Spinal cord (tissue), 10 donors: ENCODE results near the gene IL26. TPM values are rescaled to one million over a fixed set of nuclear protein-coding genes. Genes with fewer than 3 reads are reported as not detected.
A peak's percentile ranks its signal among the peaks of the same experiment; 100 is the strongest.

Experiments
- DNase-seq, 6 donors: peaks; one replicate each; pipeline versions ENCODE4 v3.0.0 to v3.0.0-alpha.2; 2013 to 2015; ENCODE audit warnings: low spot score in 6 of 6, low read depth in 4 of 6
- H3K27ac ChIP-seq: one replicate; pipeline ENCODE4 v1.5.1; 2013; ENCODE audit warnings: low read depth, low read length, control low read depth
- H3K27me3 ChIP-seq: one replicate; pipeline ENCODE4 v1.6.1; 2013; ENCODE audit warnings: low read length; ENCODE audit not compliant: control insufficient read depth, insufficient read depth
- H3K36me3 ChIP-seq: one replicate; pipeline ENCODE4 v1.6.1; 2013; ENCODE audit warnings: low read length; ENCODE audit not compliant: control insufficient read depth, insufficient read depth
- H3K4me1 ChIP-seq: one replicate; pipeline ENCODE4 v1.6.1; 2013; ENCODE audit warnings: low read length; ENCODE audit not compliant: control insufficient read depth, insufficient read depth
- H3K4me3 ChIP-seq: one replicate; pipeline ENCODE4 v1.5.1; 2013; ENCODE audit warnings: low read depth, low read length, control low read depth
- H3K9me3 ChIP-seq: one replicate; pipeline ENCODE4 v1.6.1; 2013; ENCODE audit warnings: low read length; ENCODE audit not compliant: control insufficient read depth, insufficient read depth
- WGBS: methylation state at CpG from one replicate; pipeline ENCODE4 v1.1.5; 2013; ENCODE audit warnings: missing lambda C conversion rate; ENCODE audit not compliant: insufficient coverage; 5-methylcytosine and 5-hydroxymethylcytosine counted together
- polyA plus RNA-seq, 2 donors: library from polyadenylated mRNA; unstranded; fragments of 120-200 nt; gene quantifications; one replicate each; pipeline ENCODE4 v1.2.1, GENCODE V29; 2013; ENCODE audit not compliant: insufficient read length in 2 of 2
- total RNA-seq, 2 donors: library from RNA; depleted of rRNA in 1 of 2; stranded (reverse); fragments of 120-200 nt in 1 of 2; fragments of >200 nt in 1 of 2; gene quantifications; one replicate each; pipeline versions ENCODE4 v1.2.3 to v1.2.4, GENCODE V29; 2013 to 2014
- donor health status: healthy.

IL26 gene
- total and polyA plus RNA-seq, 4 donors, result 0.11 TPM; not detected in 3

- no peaks in the 10 kb centered on the region for H3K36me3 ChIP-seq
- H3K4me3 ChIP-seq, result no peak overlapping the region
- H3K4me1 ChIP-seq, result no peaks in the 10 kb centered on the region
- no peak for DNase-seq
- H3K27ac ChIP-seq, result no peak overlapping the region
- no peaks in the 10 kb centered on the region for H3K27me3 ChIP-seq
- H3K9me3 ChIP-seq, result no peaks in the 10 kb centered on the region
Measured at GRCh38 chr12:68242777-68243176, 17.2 kb upstream of the IL26 start.

GRCh38 chr12:68240975-68241374 is 15.4 kb upstream of the IL26 start:
- H3K27me3 ChIP-seq, result no peaks in the 10 kb centered on the region
- H3K36me3 ChIP-seq, result no peaks in the 10 kb centered on the region
- no peaks in the 10 kb centered on the region for H3K4me1 ChIP-seq
- no peak overlapping the region for H3K4me3 ChIP-seq
- H3K27ac ChIP-seq, result no peak overlapping the region
- no peak for DNase-seq
- H3K9me3 ChIP-seq, result no peaks in the 10 kb centered on the region
- 89% methylated on average over 1 of the region's 1 CpG for WGBS

- WGBS, result 22% methylated on average over 1 of the region's 1 CpG
- no peak for DNase-seq
- Histone ChIP-seq H3K9me3 (no peaks in the 10 kb centered on the region), H3K4me3 (no peak overlapping the region), H3K4me1 (no peaks in the 10 kb centered on the region), H3K27me3 (no peaks in the 10 kb centered on the region), H3K36me3 (no peaks in the 10 kb centered on the region), H3K27ac (no peak overlapping the region)
Measured at GRCh38 chr12:68240079-68240478, 14.5 kb upstream of the IL26 start.

- Histone ChIP-seq H3K27me3 (no peaks in the 10 kb centered on the region), H3K27ac (no peak overlapping the region), H3K4me1 (no peaks in the 10 kb centered on the region), H3K36me3 (no peaks in the 10 kb centered on the region), H3K4me3 (no peak overlapping the region), H3K9me3 (no peaks in the 10 kb centered on the region)
- 58% methylated on average over 3 of the region's 6 CpGs for WGBS
- DNase-seq, result no peak
Measured at GRCh38 chr12:68239309-68239982, 13.8 kb upstream of the IL26 start.

DNA sequence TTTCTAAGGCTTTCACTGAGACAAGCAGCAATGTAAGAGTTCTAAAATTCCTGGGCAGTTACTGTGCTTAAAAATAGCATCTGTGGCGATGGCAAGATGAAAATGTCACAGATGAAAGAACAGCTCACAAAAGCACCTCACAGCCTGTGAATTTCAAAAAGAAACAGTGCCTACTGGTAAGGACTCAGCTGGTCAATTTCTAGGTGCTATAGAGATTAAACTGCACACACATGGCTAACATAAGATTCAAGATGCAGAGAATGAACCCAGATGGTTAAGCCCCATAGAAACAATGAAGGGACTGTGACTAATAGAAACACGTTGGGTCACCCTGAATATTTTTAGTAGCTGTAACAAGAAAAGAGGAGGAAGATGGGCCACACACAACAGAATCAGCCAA is 12.0 kb upstream of the IL26 start:
- 20% methylated on average over 1 of the region's 2 CpGs for WGBS
- Histone ChIP-seq H3K9me3 (no peaks in the 10 kb centered on the region), H3K36me3 (no peaks in the 10 kb centered on the region), H3K27ac (no peak overlapping the region), H3K4me3 (no peak overlapping the region), H3K27me3 (no peaks in the 10 kb centered on the region), H3K4me1 (no peaks in the 10 kb centered on the region)
- DNase-seq, result peak in 2 of 6 donors; percentile 62 to 65

- Histone ChIP-seq H3K4me1 (no peaks in the 10 kb centered on the region), H3K27ac (no peak overlapping the region), H3K9me3 (no peaks in the 10 kb centered on the region), H3K4me3 (no peak overlapping the region), H3K27me3 (no peaks in the 10 kb centered on the region), H3K36me3 (no peaks in the 10 kb centered on the region)
- 70% methylated on average over 1 of the region's 2 CpGs for WGBS
- peak in 2 of 6 donors; percentile 37 to 38 for DNase-seq
Measured at GRCh38 chr12:68237078-68237477, 11.5 kb upstream of the IL26 start.

DNA sequence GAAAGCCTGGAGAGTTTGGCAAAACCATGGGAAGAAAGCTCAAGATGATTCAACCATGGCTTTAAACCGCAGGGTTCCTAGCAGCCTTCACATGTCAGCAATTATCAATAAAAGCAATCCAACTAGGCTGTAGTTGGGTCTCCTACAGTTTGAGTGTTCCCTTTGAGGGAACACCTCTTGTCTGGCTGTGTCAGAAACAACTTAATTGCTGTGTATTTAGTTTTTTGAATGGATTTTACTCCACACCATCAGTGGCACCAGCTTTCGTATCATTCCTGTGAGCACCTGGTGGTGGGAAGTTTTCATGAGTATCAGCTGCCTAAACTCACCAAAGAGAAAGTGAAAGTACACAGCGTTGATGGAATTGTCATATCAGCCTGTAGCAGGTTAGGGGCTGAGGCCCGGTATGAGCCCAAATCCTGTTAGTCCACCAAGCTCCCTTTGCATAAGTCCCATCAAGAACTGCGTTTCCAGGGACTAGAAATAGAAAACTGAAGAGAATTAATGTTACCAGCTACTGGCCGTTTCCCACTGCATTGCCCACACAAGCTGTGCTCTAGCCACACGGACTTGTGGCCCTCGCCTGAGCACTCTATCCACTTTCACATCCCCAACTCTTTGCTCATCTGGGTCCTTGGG is 10.9 kb upstream of the IL26 start:
- DNase-seq, result no peak
- 96% methylated on average over 5 of the region's 8 CpGs for WGBS
- Histone ChIP-seq H3K4me1 (no peaks in the 10 kb centered on the region), H3K36me3 (no peaks in the 10 kb centered on the region), H3K4me3 (no peak overlapping the region), H3K9me3 (no peaks in the 10 kb centered on the region), H3K27me3 (no peaks in the 10 kb centered on the region), H3K27ac (no peak overlapping the region)

- Histone ChIP-seq H3K4me1 (no peaks in the 10 kb centered on the region), H3K4me3 (no peak overlapping the region), H3K9me3 (no peaks in the 10 kb centered on the region), H3K36me3 (no peaks in the 10 kb centered on the region), H3K27ac (no peak overlapping the region), H3K27me3 (no peaks in the 10 kb centered on the region)
- WGBS, result 100% methylated on average over 1 of the region's 2 CpGs
- DNase-seq, result no peak
Measured at GRCh38 chr12:68235576-68235975, 10.0 kb upstream of the IL26 start.

GRCh38 chr12:68234140-68234539 is 8.5 kb upstream of the IL26 start:
- H3K27me3 ChIP-seq, result no peaks in the 10 kb centered on the region
- no peak overlapping the region for H3K27ac ChIP-seq
- WGBS, result 100% methylated on average over 1 of the region's 2 CpGs
- H3K4me3 ChIP-seq, result no peak overlapping the region
- no peaks in the 10 kb centered on the region for H3K4me1 ChIP-seq
- H3K9me3 ChIP-seq, result no peaks in the 10 kb centered on the region
- H3K36me3 ChIP-seq, result no peaks in the 10 kb centered on the region
- no peak for DNase-seq

- WGBS, result 60% methylated on average over 2 of the region's 5 CpGs
- H3K27ac ChIP-seq, result no peak overlapping the region
Measured at GRCh38 chr12:68233498-68233897, 7.9 kb upstream of the IL26 start.

More at GRCh38 chr12:68233498-68233897, 7.9 kb upstream of the IL26 start:
- no peaks in the 10 kb centered on the region for H3K4me1 ChIP-seq
- H3K27me3 ChIP-seq, result no peaks in the 10 kb centered on the region
- DNase-seq, result no peak
- no peaks in the 10 kb centered on the region for H3K36me3 ChIP-seq
- no peaks in the 10 kb centered on the region for H3K9me3 ChIP-seq
- H3K4me3 ChIP-seq, result no peak overlapping the region
